Left ventricle myocardium inferior (tissue), 1 donor: ENCODE results near the gene PGM5. TPM values are rescaled to one million over a fixed set of nuclear protein-coding genes. Genes with fewer than 3 reads are reported as not detected.
A peak's percentile ranks its signal among the peaks of the same experiment; 100 is the strongest.

Experiments used
- DNase-seq: peaks from one replicate; pipeline ENCODE4 v3.0.0-alpha.2; 2020
- H3K27ac ChIP-seq: fragments of 200-600 bp; replicated peaks from 2 replicates; pipeline ENCODE4 v1.8.0; 2021
- H3K27me3 ChIP-seq: fragments of 200-600 bp; 2 replicates; pipeline ENCODE4 v1.8.0; 2021; ENCODE audit warnings: low read depth
- H3K36me3 ChIP-seq: fragments of 200-600 bp; 2 replicates; pipeline ENCODE4 v1.8.0; 2021
- H3K4me1 ChIP-seq: fragments of 200-600 bp; 2 replicates; pipeline ENCODE4 v1.8.0; 2021
- H3K4me3 ChIP-seq: fragments of 200-600 bp; 2 replicates; pipeline ENCODE4 v1.8.0; 2021; ENCODE audit warnings: mild to moderate bottlenecking, moderate library complexity
- H3K9me3 ChIP-seq: fragments of 200-600 bp; replicated peaks from 2 replicates; pipeline ENCODE4 v1.8.0; 2021
- intact Hi-C: fragments of 100-400 bp; cut with micrococcal nuclease; formaldehyde crosslinking; loops from one replicate; pipeline ENCODE4 v1.11.0; 2022
- total RNA-seq: library from RNA; stranded (reverse); fragmentation: NEBNext Ultra II Directional; extraction: Animal tissue kit (Norgen Biotek cat#: 25700); gene quantifications from one replicate; pipeline ENCODE4 v1.2.1, GENCODE V29; 2021
- TF ChIP-seq, protein P1 (sequence below): fragments of 200-600 bp; IDR thresholded peaks from 2 replicates; pipeline ENCODE4 v1.8.0; 2021; ENCODE audit warnings: antibody characterized with exemption, mild to moderate bottlenecking, borderline replicate concordance
- donor health status: DM: no; HTN: yes; CAD: no; lungs with severe emphysema.

The PGM5 gene
- total RNA-seq, 1 donor from 2014 or later, result 190 TPM

DNA sequence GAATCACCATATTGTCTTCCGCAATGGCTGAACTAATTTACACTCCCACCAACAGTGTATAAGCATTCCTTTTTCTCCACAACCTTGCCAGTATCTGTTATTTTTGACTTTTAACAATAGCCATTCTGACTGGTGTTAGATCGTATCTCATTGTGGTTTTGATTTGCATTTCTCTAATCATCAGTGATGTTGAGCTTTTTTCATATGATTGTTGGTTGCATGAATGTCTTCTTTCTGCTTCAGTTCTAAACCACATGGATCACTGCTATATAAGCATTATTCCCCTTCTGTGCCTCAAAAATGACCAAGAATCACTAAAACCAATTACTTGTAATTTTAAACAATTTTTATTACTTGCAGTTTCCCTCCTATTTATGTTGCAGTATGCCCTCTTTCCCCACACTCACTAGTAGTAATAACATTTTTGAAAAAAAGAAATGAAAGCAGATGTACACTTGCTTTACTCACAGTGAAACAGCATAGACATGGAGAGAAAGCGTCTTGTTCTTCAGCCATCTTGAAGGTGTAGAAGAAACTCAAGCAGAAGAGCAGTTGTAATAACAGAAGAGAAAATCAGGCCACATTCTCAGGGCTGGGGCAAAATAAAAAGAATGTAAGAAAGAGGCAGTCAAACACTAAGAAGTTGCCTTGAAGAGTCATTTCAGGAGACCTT is 188.8 kb downstream of the PGM5 start:
- H3K27ac ChIP-seq, result no peak overlapping the region
- H3K27me3 ChIP-seq, result no peaks in the 10 kb centered on the region
- H3K4me3 ChIP-seq, result no peak overlapping the region
- TF ChIP-seq, protein P1, sequence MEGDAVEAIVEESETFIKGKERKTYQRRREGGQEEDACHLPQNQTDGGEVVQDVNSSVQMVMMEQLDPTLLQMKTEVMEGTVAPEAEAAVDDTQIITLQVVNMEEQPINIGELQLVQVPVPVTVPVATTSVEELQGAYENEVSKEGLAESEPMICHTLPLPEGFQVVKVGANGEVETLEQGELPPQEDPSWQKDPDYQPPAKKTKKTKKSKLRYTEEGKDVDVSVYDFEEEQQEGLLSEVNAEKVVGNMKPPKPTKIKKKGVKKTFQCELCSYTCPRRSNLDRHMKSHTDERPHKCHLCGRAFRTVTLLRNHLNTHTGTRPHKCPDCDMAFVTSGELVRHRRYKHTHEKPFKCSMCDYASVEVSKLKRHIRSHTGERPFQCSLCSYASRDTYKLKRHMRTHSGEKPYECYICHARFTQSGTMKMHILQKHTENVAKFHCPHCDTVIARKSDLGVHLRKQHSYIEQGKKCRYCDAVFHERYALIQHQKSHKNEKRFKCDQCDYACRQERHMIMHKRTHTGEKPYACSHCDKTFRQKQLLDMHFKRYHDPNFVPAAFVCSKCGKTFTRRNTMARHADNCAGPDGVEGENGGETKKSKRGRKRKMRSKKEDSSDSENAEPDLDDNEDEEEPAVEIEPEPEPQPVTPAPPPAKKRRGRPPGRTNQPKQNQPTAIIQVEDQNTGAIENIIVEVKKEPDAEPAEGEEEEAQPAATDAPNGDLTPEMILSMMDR, result no peak
- no peak for DNase-seq
- H3K36me3 ChIP-seq, result no peaks in the 10 kb centered on the region
- intact Hi-C loops, result no loop called here
- no peaks in the 10 kb centered on the region for H3K9me3 ChIP-seq
- H3K4me1 ChIP-seq, result peaks cover 30% of the 10 kb centered on the region

DNA sequence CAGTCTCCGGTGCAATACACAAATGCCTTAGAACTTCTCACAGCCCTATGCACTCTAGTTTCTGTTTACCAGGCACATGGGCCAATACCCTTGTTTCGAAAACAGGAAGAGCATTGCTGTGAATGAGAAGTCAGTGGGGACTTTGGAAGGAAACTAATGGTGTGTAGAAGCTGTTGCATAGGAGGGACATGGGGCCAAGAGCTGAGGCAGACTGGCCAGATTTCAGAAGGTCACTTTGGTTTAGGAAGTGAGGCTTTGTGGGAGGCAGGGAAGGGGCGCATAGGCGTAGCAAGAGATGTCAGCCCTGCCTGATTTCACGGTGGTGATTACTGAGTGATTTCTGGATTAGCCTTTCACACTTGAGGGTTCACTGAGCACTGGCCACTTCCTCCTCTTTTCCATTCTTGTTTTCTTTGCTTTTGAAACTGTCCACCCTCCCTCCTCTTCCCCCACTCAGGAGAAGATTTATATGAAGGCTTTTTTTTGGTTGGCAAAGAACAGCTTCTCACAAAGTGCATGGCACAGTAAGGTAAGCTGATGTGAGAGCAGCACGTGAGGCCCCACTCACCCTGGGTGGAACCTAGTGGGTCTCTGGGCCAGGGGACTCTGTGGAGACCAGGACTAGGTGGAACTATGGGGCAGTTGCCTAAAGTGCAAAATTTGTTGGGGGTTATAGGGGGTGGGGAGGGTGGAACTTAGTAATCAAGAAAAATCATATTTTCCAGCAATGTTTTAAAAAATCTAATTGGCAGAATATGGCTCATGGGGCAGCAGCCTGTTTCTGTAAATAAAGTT is 190.4 kb downstream of the PGM5 start:
- DNase-seq, result no peak
- intact Hi-C loops, result no loop called here
- Histone ChIP-seq H3K27ac (peak overlapping the region; percentile 59), H3K36me3 (no peaks in the 10 kb centered on the region), H3K9me3 (no peaks in the 10 kb centered on the region), H3K27me3 (no peaks in the 10 kb centered on the region), H3K4me1 (peaks cover 16% of the 10 kb centered on the region), H3K4me3 (no peak overlapping the region)
- TF ChIP-seq, protein P1, result no peak

DNA sequence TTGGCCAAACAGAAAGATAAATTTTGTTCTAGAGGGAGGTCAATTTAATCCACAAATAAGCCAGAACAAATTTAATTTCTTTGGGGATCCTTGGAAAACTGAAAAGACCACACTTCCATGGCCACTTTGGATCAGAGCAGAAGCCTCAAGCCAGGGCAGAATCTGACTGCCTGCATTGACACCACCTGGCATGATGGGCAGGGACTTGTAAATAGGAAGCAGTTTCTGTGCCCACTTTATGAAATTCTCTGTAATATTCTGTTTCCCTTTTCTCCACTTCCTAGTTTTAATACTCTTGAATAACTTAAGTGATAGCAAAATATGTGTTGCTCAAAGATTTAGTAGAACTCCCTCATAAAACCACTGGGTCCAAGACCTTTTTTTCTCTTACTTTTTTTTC is 191.0 kb downstream of the PGM5 start:
- no peak for DNase-seq
- TF ChIP-seq, protein P1, result no peak
- intact Hi-C loops, result no loop called here
- no peaks in the 10 kb centered on the region for H3K9me3 ChIP-seq
- no peaks in the 10 kb centered on the region for H3K36me3 ChIP-seq
- H3K27me3 ChIP-seq, result no peaks in the 10 kb centered on the region
- peak overlapping the region; percentile 59 for H3K27ac ChIP-seq
- no peak overlapping the region for H3K4me3 ChIP-seq
- peaks cover 13% of the 10 kb centered on the region for H3K4me1 ChIP-seq

DNA sequence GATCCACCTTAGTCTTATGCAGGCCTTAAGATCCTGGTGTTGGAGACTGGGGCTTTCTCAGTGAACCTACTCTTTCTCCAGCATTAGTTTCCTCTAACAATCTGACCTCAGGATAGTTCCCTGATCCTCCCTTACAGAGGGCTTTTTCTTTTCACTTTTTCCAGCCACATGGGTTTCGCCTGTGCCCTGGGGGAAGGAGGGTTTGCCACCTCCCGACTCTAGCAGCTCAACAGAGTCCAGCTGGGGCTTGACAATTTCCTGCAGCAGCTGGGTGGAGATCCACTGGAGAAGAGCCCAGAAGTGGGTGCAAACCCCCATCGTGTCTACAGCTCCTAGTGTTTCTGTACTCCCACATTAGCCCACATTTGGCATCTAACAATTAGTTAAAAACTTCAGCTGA is 191.8 kb downstream of the PGM5 start:
- DNase-seq, result no peak
- no peaks in the 10 kb centered on the region for H3K36me3 ChIP-seq
- intact Hi-C loops, result no loop called here
- peaks cover 21% of the 10 kb centered on the region for H3K4me1 ChIP-seq
- H3K27ac ChIP-seq, result peak overlapping the region; percentile 33
- TF ChIP-seq, protein P1, result no peak
- no peaks in the 10 kb centered on the region for H3K27me3 ChIP-seq
- H3K4me3 ChIP-seq, result no peak overlapping the region
- no peaks in the 10 kb centered on the region for H3K9me3 ChIP-seq

DNA sequence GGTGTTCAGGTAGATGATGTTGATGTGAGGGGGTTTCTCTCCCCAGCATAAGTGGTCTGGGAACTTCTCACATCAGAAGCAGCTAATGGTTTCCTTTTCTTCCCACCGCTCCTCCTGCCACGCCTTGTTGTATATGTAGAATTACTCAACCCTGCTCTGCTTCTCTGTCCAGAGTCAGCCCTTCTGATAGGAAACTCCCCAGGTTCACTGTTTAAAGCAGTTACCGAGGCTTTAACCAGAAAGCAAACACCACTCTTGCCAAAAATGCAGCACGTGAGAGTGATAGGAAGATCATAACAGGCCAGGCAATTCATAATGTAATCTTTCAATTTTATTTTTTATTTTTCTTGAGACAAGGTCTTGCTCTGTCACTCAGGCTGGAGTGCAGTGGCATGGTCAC is 194.8 kb downstream of the PGM5 start:
- H3K9me3 ChIP-seq, result no peaks in the 10 kb centered on the region
- H3K27ac ChIP-seq, result no peak overlapping the region
- TF ChIP-seq, protein P1, result no peak
- no peak for DNase-seq
- no peak overlapping the region for H3K4me3 ChIP-seq
- no peaks in the 10 kb centered on the region for H3K36me3 ChIP-seq
- no peaks in the 10 kb centered on the region for H3K27me3 ChIP-seq
- H3K4me1 ChIP-seq, result peaks cover 20% of the 10 kb centered on the region
- intact Hi-C loops, result no loop called here
